Stomach (tissue), 4 donors: ENCODE results near the gene PRKN.

ENCODE experiments used
- CTCF ChIP-seq, 7 experiments: fragments of 450-650 bp in 4 of 7; fragments of 200-600 bp in 3 of 7; sonication (generic) in 3 of 7; IDR thresholded peaks; one replicate each; pipeline ENCODE4 v1.5.1; 2016 to 2019; ENCODE audit warnings: antibody characterized with exemption in 7 of 7, control low read depth in 2 of 7, mild to moderate bottlenecking in 1 of 7
- EP300 ChIP-seq: sonication (generic); formaldehyde crosslinking; IDR thresholded peaks from one replicate; pipeline ENCODE4 v1.6.1; 2017; ENCODE audit warnings: antibody characterized with exemption
- POLR2A ChIP-seq, 4 donors: fragments of 450-650 bp; IDR thresholded peaks; one replicate each; pipeline ENCODE4 v1.6.1; 2016; ENCODE audit warnings: antibody characterized with exemption in 4 of 4, control low read depth in 2 of 4, mild to moderate bottlenecking in 1 of 4, moderate library complexity in 1 of 4
- POLR2AphosphoS5 ChIP-seq, 3 donors: sonication (generic); formaldehyde crosslinking; IDR thresholded peaks; one replicate each; pipeline ENCODE4 v1.6.1; 2016; ENCODE audit warnings: antibody characterized with exemption in 3 of 3

GRCh38 chr6:162178266-162178665 is 549.3 kb downstream of the PRKN start:
- no peak for TF ChIP-seq CTCF (IDR thresholded peaks at IDR 0.05)
- TF ChIP-seq POLR2A (IDR thresholded peaks at IDR 0.05): no peak
- TF ChIP-seq POLR2AphosphoS5 (IDR thresholded peaks at IDR 0.05): no peak
- no peak for TF ChIP-seq EP300
